NB4 (cell line): Measurements from ENCODE around the gene C5AR2.
"Not testable (repeated sequence)": the region's sequence is repeated elsewhere in the genome, so short reads cannot be mapped to it uniquely, and the experiment has no call there.

Experiments used
- DNase-seq: peaks from one replicate; pipeline ENCODE4 v3.0.0; 2010; ENCODE audit warnings: low read depth
- H3K4me3 ChIP-seq: one replicate; pipeline ENCODE4 v1.5.1; 2011; ENCODE audit warnings: mild to moderate bottlenecking, low read depth, low read length, moderate library complexity
- MYC ChIP-seq: IDR thresholded peaks from 2 replicates; pipeline ENCODE4 v1.6.1; 2011; ENCODE audit warnings: low read depth, low read length
- POLR2A ChIP-seq: IDR thresholded peaks from 2 replicates; pipeline ENCODE4 v1.6.1; 2011; ENCODE audit warnings: mild to moderate bottlenecking; ENCODE audit not compliant: insufficient read length; ENCODE audit errors: extremely low read depth
- TF ChIP-seq, protein P1 (sequence below): IDR thresholded peaks from 2 replicates; pipeline ENCODE4 v1.6.1; 2011; ENCODE audit warnings: low read depth, low read length
- TF ChIP-seq, protein P2 (sequence below): IDR thresholded peaks from one replicate; pipeline ENCODE4 v1.5.1; 2012; ENCODE audit warnings: low read depth, low read length

C5AR2 gene

DNA sequence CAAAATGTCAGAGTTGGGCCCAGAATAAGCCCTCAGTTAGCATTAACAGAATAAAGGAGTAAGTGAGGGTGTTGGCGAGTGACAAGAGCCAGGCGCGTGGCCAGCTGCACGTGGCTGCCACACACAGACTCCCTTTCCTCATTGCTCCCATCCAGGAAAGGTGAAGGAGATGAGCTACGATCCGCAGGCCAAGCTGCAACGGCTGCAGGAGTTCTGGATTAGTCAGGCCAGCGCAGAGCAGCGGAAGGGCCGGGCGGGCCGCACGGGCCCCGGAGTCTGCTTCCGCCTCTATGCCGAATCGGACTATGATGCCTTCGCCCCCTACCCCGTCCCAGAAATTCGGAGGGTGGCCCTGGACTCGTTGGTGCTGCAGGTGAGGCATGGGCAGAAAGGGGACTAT is 30.3 kb downstream of the C5AR2 start:
- H3K4me3 ChIP-seq = no peak overlapping the region
- DNase-seq = no peak
- no peak for TF ChIP-seq POLR2A
- TF ChIP-seq, protein P1, sequence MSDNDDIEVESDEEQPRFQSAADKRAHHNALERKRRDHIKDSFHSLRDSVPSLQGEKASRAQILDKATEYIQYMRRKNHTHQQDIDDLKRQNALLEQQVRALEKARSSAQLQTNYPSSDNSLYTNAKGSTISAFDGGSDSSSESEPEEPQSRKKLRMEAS = no peak
- TF ChIP-seq, protein P2, sequence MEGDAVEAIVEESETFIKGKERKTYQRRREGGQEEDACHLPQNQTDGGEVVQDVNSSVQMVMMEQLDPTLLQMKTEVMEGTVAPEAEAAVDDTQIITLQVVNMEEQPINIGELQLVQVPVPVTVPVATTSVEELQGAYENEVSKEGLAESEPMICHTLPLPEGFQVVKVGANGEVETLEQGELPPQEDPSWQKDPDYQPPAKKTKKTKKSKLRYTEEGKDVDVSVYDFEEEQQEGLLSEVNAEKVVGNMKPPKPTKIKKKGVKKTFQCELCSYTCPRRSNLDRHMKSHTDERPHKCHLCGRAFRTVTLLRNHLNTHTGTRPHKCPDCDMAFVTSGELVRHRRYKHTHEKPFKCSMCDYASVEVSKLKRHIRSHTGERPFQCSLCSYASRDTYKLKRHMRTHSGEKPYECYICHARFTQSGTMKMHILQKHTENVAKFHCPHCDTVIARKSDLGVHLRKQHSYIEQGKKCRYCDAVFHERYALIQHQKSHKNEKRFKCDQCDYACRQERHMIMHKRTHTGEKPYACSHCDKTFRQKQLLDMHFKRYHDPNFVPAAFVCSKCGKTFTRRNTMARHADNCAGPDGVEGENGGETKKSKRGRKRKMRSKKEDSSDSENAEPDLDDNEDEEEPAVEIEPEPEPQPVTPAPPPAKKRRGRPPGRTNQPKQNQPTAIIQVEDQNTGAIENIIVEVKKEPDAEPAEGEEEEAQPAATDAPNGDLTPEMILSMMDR = no peak
- no peak for TF ChIP-seq MYC

DNA sequence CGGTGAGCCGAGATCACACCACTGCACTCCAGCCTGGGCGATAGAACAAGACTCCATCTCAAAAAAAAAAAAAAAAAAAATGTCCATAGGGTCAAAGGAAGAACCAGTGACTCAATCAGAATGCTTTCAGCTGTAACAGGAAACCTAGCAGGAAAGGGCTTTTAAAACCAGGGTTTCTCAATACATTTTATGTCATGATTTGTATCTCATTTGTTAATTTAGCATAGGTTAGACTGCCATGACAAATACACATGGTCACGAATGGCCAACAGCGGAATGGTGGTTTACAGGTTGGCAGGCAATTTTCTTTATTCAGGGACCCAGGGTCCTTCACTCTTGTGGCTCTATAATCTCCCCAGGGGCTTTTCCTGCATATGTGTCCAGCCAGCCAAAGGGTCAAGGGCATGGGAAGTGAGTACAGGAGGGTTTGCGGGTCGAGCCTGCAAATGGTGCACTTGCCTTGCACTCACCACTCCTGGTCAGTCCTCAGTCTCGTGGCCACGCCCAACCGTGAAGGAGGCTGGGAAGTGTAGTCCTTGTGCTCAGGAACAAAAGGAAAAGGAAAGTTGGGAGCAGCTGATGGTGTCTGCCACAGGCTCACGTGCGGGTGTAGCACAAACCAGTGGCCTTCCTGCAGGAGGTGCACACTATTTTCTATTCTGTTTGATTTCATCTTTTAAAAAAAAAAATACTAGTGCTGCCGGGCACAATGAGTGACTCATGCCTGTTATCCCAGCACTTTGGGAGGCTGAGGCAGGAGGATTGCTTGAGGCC is 32.0 kb downstream of the C5AR2 start:
- peak; percentile 68 for DNase-seq

DNA sequence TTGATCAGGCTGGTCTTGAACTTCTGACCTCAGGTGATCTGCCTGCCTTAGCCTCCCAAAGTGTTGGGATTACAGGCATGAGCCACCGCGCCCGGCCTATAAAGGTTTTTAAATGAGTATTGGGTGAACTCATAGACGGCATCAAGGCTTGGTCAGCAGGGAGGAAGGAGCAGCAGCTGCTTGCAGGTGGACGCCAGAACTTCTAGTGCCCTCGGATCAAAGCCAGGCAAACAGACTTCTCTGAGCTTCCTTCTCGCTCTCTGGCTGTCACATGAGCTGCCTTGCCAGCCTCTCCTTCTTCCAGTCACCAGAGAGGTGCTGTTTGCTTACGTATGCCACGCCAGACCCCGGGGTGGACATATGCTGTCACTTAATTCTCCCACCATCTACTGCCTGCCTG is 33.5 kb downstream of the C5AR2 start:
- DNase-seq = not testable (repeated sequence)

More for the DNA sequence above, 32.0 kb downstream of the C5AR2 start:
- TF ChIP-seq POLR2A (no peak), MYC (no peak)
- no peak overlapping the region for H3K4me3 ChIP-seq

DNA sequence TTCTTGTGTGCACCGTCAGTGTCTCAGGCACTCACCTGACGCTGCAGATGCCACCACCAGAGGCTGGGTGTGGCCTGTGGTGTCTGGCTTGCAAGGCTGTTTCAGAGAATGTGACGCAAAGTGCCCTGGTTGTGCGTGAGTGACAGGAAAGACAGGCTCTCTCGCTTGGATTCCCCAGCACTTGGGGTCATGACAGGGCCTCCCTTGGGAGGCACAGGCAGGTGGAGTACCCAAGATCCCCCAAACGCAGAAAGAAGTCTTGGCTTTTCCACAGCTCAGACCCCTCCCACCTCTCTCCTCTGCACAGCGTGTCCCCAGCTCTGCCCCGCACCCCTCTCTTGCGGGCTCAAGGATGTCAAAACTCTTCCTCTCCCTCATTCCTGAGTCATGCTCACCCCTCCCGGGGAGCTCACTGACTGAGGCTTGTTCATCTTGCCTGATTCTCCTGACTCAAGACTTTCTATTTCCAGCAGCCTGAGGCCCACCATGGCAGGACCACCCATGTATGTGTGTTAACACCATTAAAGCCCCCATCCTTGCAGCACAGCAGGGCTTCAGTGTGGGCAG is 38.2 kb downstream of the C5AR2 start:
- H3K4me3 ChIP-seq = no peak overlapping the region
- DNase-seq = peak; percentile 98
- no peak for TF ChIP-seq POLR2A
- TF ChIP-seq MYC = peak; percentile 88
- TF ChIP-seq, protein P1 = peak; percentile 82

More for the DNA sequence above, 33.5 kb downstream of the C5AR2 start:
- H3K4me3 ChIP-seq = not testable (repeated sequence)

DNA sequence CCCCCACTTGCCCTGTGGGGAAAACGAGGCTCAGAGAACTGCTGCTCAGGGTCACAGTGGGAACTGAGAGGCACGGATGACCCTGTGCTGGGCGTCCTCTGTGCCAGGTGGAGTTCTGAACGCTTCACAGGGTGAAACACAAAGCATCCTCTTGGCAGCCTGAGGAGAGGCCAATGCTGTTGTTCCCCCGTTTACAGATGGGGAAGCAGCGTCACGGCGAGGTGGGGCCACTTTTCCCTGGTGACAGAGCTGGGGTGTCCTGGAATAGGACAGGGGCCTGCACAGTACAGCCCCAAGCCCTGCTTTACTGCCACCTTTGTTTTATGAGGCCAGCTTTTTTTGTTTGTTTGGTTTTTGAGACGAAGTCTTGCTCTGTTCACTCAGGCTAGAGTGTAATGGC is 39.3 kb downstream of the C5AR2 start:
- no peak overlapping the region for H3K4me3 ChIP-seq
- TF ChIP-seq MYC (no peak), POLR2A (no peak)
- TF ChIP-seq, protein P2 = no peak
- TF ChIP-seq, protein P1 = no peak
- no peak for DNase-seq

DNA sequence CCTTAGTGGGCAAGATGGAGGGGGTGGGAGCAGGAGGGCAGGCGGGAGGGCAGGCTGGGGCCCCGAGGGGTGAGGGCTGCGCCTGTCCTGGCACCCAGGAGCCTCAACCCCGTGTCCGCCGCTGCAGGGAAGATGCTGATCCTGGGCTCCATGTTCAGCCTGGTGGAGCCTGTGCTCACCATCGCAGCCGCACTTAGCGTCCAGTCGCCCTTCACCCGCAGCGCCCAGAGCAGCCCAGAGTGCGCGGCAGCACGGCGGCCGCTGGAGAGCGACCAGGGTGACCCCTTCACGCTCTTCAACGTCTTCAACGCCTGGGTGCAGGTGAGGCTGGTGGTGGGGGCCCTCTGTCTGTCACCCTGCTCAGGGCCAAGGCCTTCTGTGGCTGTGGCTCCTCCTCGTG is 40.6 kb downstream of the C5AR2 start:
- no peak for DNase-seq
- TF ChIP-seq, protein P1 = no peak
- TF ChIP-seq POLR2A = no peak
- no peak for TF ChIP-seq MYC
- TF ChIP-seq, protein P2 = no peak
- H3K4me3 ChIP-seq = no peak overlapping the region

DNA sequence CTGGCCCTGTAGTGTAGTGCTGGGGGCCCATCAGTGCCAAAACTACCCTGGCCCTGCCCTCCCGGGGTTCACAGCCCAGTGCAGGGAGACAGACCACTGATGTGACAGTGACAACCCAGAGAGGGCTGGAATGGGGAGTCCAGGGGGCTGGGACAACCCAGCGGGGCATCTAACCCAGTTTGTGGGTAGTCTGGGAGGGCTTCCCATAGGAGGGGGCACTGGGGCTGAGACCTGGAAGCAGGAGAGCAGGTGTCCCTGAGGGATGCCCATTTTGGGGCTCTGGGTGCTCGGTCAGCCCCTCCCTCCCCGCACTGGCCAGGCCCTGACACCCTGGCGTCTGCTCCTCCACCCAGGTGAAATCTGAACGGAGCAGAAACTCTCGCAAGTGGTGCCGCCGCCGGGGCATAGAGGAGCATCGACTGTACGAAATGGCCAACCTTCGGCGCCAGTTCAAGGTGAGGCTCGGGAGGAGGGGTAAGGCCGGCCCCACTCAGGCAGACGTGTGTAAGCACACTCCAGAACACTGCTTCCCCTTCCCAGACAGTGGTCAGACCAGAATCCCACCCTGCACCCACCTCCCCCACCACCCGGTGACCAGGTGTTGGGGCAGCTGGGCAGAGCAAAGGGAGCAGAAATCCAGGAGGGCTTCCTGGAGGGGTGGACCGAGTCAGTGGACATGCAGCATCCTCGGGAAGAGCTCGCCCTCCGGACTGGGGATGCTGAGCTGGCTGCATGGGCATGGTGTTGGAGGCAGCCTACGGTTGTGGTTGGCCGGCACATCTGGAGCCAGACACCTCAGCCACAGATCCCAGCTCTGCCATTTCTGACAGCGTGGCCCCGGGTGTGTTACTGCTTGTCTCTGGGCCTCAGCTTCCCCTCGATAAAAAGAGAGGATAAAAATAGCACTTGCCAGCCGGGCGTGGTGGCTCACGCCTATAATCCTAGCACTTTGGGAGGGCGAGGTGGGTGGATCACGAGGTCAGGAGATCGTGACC is 41.6 kb downstream of the C5AR2 start:
- no peak overlapping the region for H3K4me3 ChIP-seq
- peak; percentile 20 for DNase-seq
- TF ChIP-seq, protein P2 = no peak
- TF ChIP-seq MYC (no peak), POLR2A (no peak)
- TF ChIP-seq, protein P1 = no peak
